ENCODE data around the gene ASPDH. TPM values are rescaled to one million over a fixed set of nuclear protein-coding genes. Genes with fewer than 3 reads are reported as not detected.

The ASPDH gene
- total RNA-seq, 1 experiment from 2014 or later: not detected

GRCh38 chr19:50551034-50551714 lies 37.5 kb upstream of the ASPDH start:
- Histone ChIP-seq H3K36me3 (replicated peaks; ENCODE audit: control insufficient read depth, insufficient read depth, low read length) (no peaks in the 10 kb centered on the region), H3K27me3 (ENCODE audit: control insufficient read depth, insufficient read depth, low read length) (peaks cover 57% of the 10 kb centered on the region), H3K4me3 (ENCODE audit: insufficient read depth, low read depth, low read length) (peak overlapping the region; percentile 45)
- peak; percentile 80 for DNase-seq

GRCh38 chr19:50550594-50550966 lies 36.9 kb upstream of the ASPDH start:
- Histone ChIP-seq H3K27me3 (ENCODE audit: control insufficient read depth, insufficient read depth, low read length) (peaks cover 55% of the 10 kb centered on the region), H3K4me3 (ENCODE audit: insufficient read depth, low read depth, low read length) (peak overlapping the region; percentile 45; the same call in 1 of the 2 replicates), H3K36me3 (replicated peaks; ENCODE audit: control insufficient read depth, insufficient read depth, low read length) (no peaks in the 10 kb centered on the region)
- DNase-seq: no peak

GRCh38 chr19:50549927-50550593 lies 36.3 kb upstream of the ASPDH start:
- Histone ChIP-seq H3K36me3 (replicated peaks; ENCODE audit: control insufficient read depth, insufficient read depth, low read length) (no peaks in the 10 kb centered on the region), H3K4me3 (ENCODE audit: insufficient read depth, low read depth, low read length) (no peak overlapping the region), H3K27me3 (ENCODE audit: control insufficient read depth, insufficient read depth, low read length) (peaks cover 50% of the 10 kb centered on the region)
- no peak for DNase-seq

- Histone ChIP-seq H3K36me3 (replicated peaks; ENCODE audit: control insufficient read depth, insufficient read depth, low read length) (no peaks in the 10 kb centered on the region), H3K27me3 (ENCODE audit: control insufficient read depth, insufficient read depth, low read length) (peaks cover 42% of the 10 kb centered on the region), H3K4me3 (ENCODE audit: insufficient read depth, low read depth, low read length) (no peak overlapping the region)
- no peak for DNase-seq
These were observed 35.6 kb upstream of the ASPDH start for GRCh38 chr19:50549059-50549926.

GRCh38 chr19:50548191-50549058 lies 34.7 kb upstream of the ASPDH start:
- peaks cover 38% of the 10 kb centered on the region for H3K27me3 ChIP-seq (ENCODE audit: control insufficient read depth, insufficient read depth, low read length)
- DNase-seq: no peak
- H3K36me3 ChIP-seq (replicated peaks; ENCODE audit: control insufficient read depth, insufficient read depth, low read length): no peaks in the 10 kb centered on the region
- H3K4me3 ChIP-seq (ENCODE audit: insufficient read depth, low read depth, low read length): no peak overlapping the region

- H3K36me3 ChIP-seq (replicated peaks; ENCODE audit: control insufficient read depth, insufficient read depth, low read length): no peaks in the 10 kb centered on the region
These were observed 33.9 kb upstream of the ASPDH start for GRCh38 chr19:50547385-50548190.

GRCh38 chr19:50546527-50547221 lies 33.0 kb upstream of the ASPDH start:
- Histone ChIP-seq H3K27me3 (ENCODE audit: control insufficient read depth, insufficient read depth, low read length) (peaks cover 24% of the 10 kb centered on the region), H3K36me3 (replicated peaks; ENCODE audit: control insufficient read depth, insufficient read depth, low read length) (no peaks in the 10 kb centered on the region), H3K4me3 (ENCODE audit: insufficient read depth, low read depth, low read length) (no peak overlapping the region)
- no peak for DNase-seq

More at GRCh38 chr19:50547385-50548190, 33.9 kb upstream of the ASPDH start:
- H3K27me3 ChIP-seq (ENCODE audit: control insufficient read depth, insufficient read depth, low read length): peaks cover 31% of the 10 kb centered on the region
- no peak overlapping the region for H3K4me3 ChIP-seq (ENCODE audit: insufficient read depth, low read depth, low read length)
- DNase-seq: no peak

- Histone ChIP-seq H3K4me3 (ENCODE audit: insufficient read depth, low read depth, low read length) (no peak overlapping the region), H3K36me3 (replicated peaks; ENCODE audit: control insufficient read depth, insufficient read depth, low read length) (no peaks in the 10 kb centered on the region), H3K27me3 (ENCODE audit: control insufficient read depth, insufficient read depth, low read length) (no peaks in the 10 kb centered on the region)
- DNase-seq: no peak
These were observed 29.2 kb upstream of the ASPDH start for GRCh38 chr19:50542943-50543342.

GRCh38 chr19:50537769-50538230 lies 24.1 kb upstream of the ASPDH start:
- peak; percentile 98 for DNase-seq
- H3K4me3 ChIP-seq (ENCODE audit: insufficient read depth, low read depth, low read length): no peak overlapping the region
- H3K36me3 ChIP-seq (replicated peaks; ENCODE audit: control insufficient read depth, insufficient read depth, low read length): no peaks in the 10 kb centered on the region
- no peaks in the 10 kb centered on the region for H3K27me3 ChIP-seq (ENCODE audit: control insufficient read depth, insufficient read depth, low read length)

GRCh38 chr19:50537306-50537685 lies 23.6 kb upstream of the ASPDH start:
- no peaks in the 10 kb centered on the region for H3K36me3 ChIP-seq (replicated peaks; ENCODE audit: control insufficient read depth, insufficient read depth, low read length)
- DNase-seq: no peak
- no peaks in the 10 kb centered on the region for H3K27me3 ChIP-seq (ENCODE audit: control insufficient read depth, insufficient read depth, low read length)

GRCh38 chr19:50536662-50537305 lies 23.1 kb upstream of the ASPDH start:
- Histone ChIP-seq H3K36me3 (replicated peaks; ENCODE audit: control insufficient read depth, insufficient read depth, low read length) (no peaks in the 10 kb centered on the region), H3K27me3 (ENCODE audit: control insufficient read depth, insufficient read depth, low read length) (no peaks in the 10 kb centered on the region), H3K4me3 (ENCODE audit: insufficient read depth, low read depth, low read length) (no peak overlapping the region)
- no peak for DNase-seq

More at GRCh38 chr19:50537306-50537685, 23.6 kb upstream of the ASPDH start:
- no peak overlapping the region for H3K4me3 ChIP-seq (ENCODE audit: insufficient read depth, low read depth, low read length)

- no peaks in the 10 kb centered on the region for H3K36me3 ChIP-seq (replicated peaks; ENCODE audit: control insufficient read depth, insufficient read depth, low read length)
- no peaks in the 10 kb centered on the region; the same call in 1 of the 2 replicates for H3K27me3 ChIP-seq (ENCODE audit: control insufficient read depth, insufficient read depth, low read length)
- H3K4me3 ChIP-seq (ENCODE audit: insufficient read depth, low read depth, low read length): no peak overlapping the region
- DNase-seq: no peak
These were observed 22.0 kb upstream of the ASPDH start for GRCh38 chr19:50535672-50536187.

Data from H7 (cell line).